Peyer's patch (tissue), 4 donors: ENCODE data around the gene MYRFL. TPM values are rescaled to one million over a fixed set of nuclear protein-coding genes. Genes with fewer than 3 reads are reported as not detected.

Experiments
- DNase-seq, 3 donors: peaks; one replicate each; pipeline ENCODE4 v3.0.0-alpha.2; 2017 to 2019
- H3K27ac ChIP-seq, 4 donors: fragments of 200-600 bp; sonication (generic); one replicate each; pipeline ENCODE4 v1.5.1; 2016 to 2019
- H3K27me3 ChIP-seq, 2 donors: fragments of 200-600 bp; sonication (generic); one replicate each; pipeline ENCODE4 v1.5.1; 2019
- H3K36me3 ChIP-seq, 3 donors: fragments of 200-600 bp; sonication (generic); one replicate each; pipeline ENCODE4 v1.5.1; 2016 to 2019
- H3K4me1 ChIP-seq, 4 donors: fragments of 200-600 bp; sonication (generic); one replicate each; pipeline ENCODE4 v1.5.1; 2016 to 2019
- H3K4me3 ChIP-seq, 4 donors: fragments of 200-600 bp; sonication (generic); 1 replicate in 3 of 4; 2 replicates in 1 of 4; pipeline ENCODE4 v1.5.1; 2016 to 2019; ENCODE audit warnings: mild to moderate bottlenecking in 1 of 4
- H3K9me3 ChIP-seq, 4 donors: fragments of 200-600 bp; sonication (generic); one replicate each; pipeline ENCODE4 v1.5.1; 2016 to 2019; ENCODE audit warnings: mild to moderate bottlenecking in 1 of 4
- CTCF ChIP-seq, 6 experiments: fragments of 450-650 bp in 4 of 6; fragments of 200-600 bp in 2 of 6; sonication (generic) in 1 of 6; IDR thresholded peaks; one replicate each; pipeline ENCODE4 v1.5.1; 2017 to 2019; ENCODE audit warnings: antibody characterized with exemption in 6 of 6, mild to moderate bottlenecking in 3 of 6, moderate library complexity in 1 of 6
- POLR2A ChIP-seq, 2 donors: fragments of 450-650 bp; IDR thresholded peaks; one replicate each; pipeline ENCODE4 v1.5.1; 2017; ENCODE audit warnings: antibody characterized with exemption in 2 of 2, mild to moderate bottlenecking in 2 of 2, moderate library complexity in 2 of 2
- total RNA-seq, 4 donors: library from RNA; depleted of rRNA; stranded (reverse); fragments of >200 nt; gene quantifications; one replicate each; pipeline ENCODE4 v1.1.0, GENCODE V29; 2016

The MYRFL gene
- total RNA-seq, 4 donors from 2014 or later = 12.4 to 60.1 (median 54.5) TPM

- peak overlapping the region in 2 of 4 donors; percentile 68 to 70 for H3K27ac ChIP-seq
- TF ChIP-seq POLR2A (IDR thresholded peaks at IDR 0.05) (no peak), CTCF (IDR thresholded peaks at IDR 0.05) (peak in 4 of 6 experiments; percentile 16 to 79 (median 72))
- H3K27me3 ChIP-seq = no peaks in the 10 kb centered on the region
- peak in 2 of 3 donors; percentile 76 to 78 for DNase-seq
- H3K4me1 ChIP-seq = peaks cover 0 to 13% (median 0%) of the 10 kb centered on the region in 4 donors
- no peaks in the 10 kb centered on the region for H3K36me3 ChIP-seq
- no peak overlapping the region for H3K4me3 ChIP-seq
- no peaks in the 10 kb centered on the region for H3K9me3 ChIP-seq
These were observed 160.6 kb downstream of the MYRFL start for GRCh38 chr12:69985656-69986055.

- DNase-seq = no peak
- H3K27ac ChIP-seq = peak overlapping the region in 2 of 4 donors; percentile 68 to 70
- peaks cover 0 to 13% (median 0%) of the 10 kb centered on the region in 4 donors for H3K4me1 ChIP-seq
- H3K27me3 ChIP-seq = no peaks in the 10 kb centered on the region
- H3K36me3 ChIP-seq = no peaks in the 10 kb centered on the region
- TF ChIP-seq POLR2A (IDR thresholded peaks at IDR 0.05) (no peak), CTCF (IDR thresholded peaks at IDR 0.05) (no peak)
- no peak overlapping the region for H3K4me3 ChIP-seq
- H3K9me3 ChIP-seq = no peaks in the 10 kb centered on the region
These were observed 161.1 kb downstream of the MYRFL start for GRCh38 chr12:69986114-69986513.

- H3K9me3 ChIP-seq = no peaks in the 10 kb centered on the region
- DNase-seq = peak in 1 of 3 donors; percentile 76
- H3K27ac ChIP-seq = peak overlapping the region in 3 of 4 donors; percentile 50 to 71 (median 70)
- no peaks in the 10 kb centered on the region for H3K27me3 ChIP-seq
- no peaks in the 10 kb centered on the region for H3K36me3 ChIP-seq
- H3K4me1 ChIP-seq = peaks cover 0 to 10% (median 0%) of the 10 kb centered on the region in 4 donors
- TF ChIP-seq POLR2A (IDR thresholded peaks at IDR 0.05) = no peak
- no peak for TF ChIP-seq CTCF (IDR thresholded peaks at IDR 0.05)
- no peak overlapping the region for H3K4me3 ChIP-seq
These were observed 162.6 kb downstream of the MYRFL start for GRCh38 chr12:69987579-69988091.

- no peak for TF ChIP-seq POLR2A (IDR thresholded peaks at IDR 0.05)
- no peak for TF ChIP-seq CTCF (IDR thresholded peaks at IDR 0.05)
- no peak for DNase-seq
- H3K9me3 ChIP-seq = no peaks in the 10 kb centered on the region
- H3K4me1 ChIP-seq = peaks cover 0 to 9% (median 0%) of the 10 kb centered on the region in 4 donors
- no peaks in the 10 kb centered on the region for H3K36me3 ChIP-seq
- H3K27ac ChIP-seq = peak overlapping the region in 3 of 4 donors; percentile 50 to 71 (median 58)
- no peak overlapping the region for H3K4me3 ChIP-seq
- no peaks in the 10 kb centered on the region for H3K27me3 ChIP-seq
These were observed 163.7 kb downstream of the MYRFL start for GRCh38 chr12:69988481-69989321.

GRCh38 chr12:69991690-69992288, 166.8 kb downstream of the MYRFL start:
- no peak for TF ChIP-seq CTCF (IDR thresholded peaks at IDR 0.05)
- TF ChIP-seq POLR2A (IDR thresholded peaks at IDR 0.05) = no peak
- peaks cover 0 to 17% (median 0%) of the 10 kb centered on the region in 4 donors for H3K4me1 ChIP-seq
- no peak for DNase-seq
- no peak overlapping the region for H3K27ac ChIP-seq
- no peaks in the 10 kb centered on the region for H3K27me3 ChIP-seq
- no peak overlapping the region for H3K4me3 ChIP-seq
- no peaks in the 10 kb centered on the region for H3K36me3 ChIP-seq
- no peaks in the 10 kb centered on the region for H3K9me3 ChIP-seq
